ENCODE measurements around the gene FOXC1.

FOXC1 gene

GRCh38 chr6:1609648-1610496 is at the start of gene FOXC1:
Gene FOXC1, plus strand, starts transcription at chr6:1609915. Its CDS starts 531 bp downstream, at chr6:1610446.
- DNase-seq (ENCODE audit: low read depth in 3 of 3, low spot score in 1 of 3): no peak

DNA sequence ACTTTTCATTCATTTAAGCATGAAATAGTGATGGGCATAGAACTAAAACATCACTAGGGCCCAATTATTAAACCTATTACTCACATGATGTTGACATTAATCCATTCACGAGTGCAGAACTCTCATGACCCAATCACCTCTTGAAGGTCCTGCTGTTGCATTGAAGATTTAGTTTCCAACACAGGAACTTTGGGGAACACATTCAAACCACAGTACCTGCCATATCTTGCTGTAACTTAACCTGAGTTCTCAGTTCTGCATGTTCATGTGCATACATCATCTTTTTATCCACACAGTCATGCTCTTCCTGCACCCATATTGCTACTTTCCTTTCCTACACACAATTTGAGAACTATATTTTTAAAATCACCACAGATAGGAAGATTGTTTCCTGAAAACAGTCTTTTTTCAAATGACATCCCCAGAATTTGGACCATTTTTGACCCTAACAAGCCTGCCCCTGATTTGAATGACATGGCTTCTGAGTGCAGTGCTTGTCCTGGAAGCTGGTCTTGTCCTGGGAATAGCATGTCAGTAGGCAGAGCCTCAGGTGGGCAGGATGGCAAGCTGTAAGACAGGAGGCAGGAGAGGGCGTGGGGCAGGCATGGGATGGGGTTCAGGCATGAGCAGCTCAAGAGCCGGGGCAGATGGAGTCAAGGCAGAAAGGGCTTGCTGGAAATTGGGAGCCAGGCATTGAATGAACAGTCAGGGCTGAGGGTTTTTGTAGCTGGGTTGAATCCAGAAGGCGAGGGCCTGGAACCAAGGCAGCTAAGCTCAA is 49.2 kb upstream of the FOXC1 start:
- DNase-seq (ENCODE audit: low read depth in 3 of 3, low spot score in 1 of 3): no peak

DNA sequence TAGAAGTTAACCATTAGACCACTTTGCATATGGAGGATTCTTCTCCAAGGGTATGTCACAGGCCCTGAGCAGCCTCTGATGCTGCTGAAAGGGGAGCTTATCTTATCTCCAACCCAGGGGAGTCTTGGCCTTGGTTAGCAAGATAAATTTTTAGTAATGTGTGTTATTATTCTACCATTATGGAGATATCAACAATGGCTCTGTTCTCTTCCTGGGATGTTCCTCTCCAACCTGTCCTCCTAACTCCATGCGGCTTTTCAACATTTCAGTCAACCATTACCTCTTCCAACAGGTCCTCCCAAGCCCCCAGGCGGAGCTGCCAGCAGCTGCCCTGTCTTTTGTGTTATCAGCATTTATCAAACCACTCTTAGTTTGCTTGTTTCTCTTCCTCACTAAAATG is 48.4 kb upstream of the FOXC1 start:
- no peak for DNase-seq (ENCODE audit: low read depth in 3 of 3, low spot score in 1 of 3)

GRCh38 chr6:1562171-1562955 is 47.4 kb upstream of the FOXC1 start:
- no peak for DNase-seq (ENCODE audit: low read depth in 3 of 3, low spot score in 1 of 3)

GRCh38 chr6:1569377-1569776 is 40.3 kb upstream of the FOXC1 start:
- DNase-seq (ENCODE audit: low read depth in 3 of 3, low spot score in 1 of 3): no peak

DNA sequence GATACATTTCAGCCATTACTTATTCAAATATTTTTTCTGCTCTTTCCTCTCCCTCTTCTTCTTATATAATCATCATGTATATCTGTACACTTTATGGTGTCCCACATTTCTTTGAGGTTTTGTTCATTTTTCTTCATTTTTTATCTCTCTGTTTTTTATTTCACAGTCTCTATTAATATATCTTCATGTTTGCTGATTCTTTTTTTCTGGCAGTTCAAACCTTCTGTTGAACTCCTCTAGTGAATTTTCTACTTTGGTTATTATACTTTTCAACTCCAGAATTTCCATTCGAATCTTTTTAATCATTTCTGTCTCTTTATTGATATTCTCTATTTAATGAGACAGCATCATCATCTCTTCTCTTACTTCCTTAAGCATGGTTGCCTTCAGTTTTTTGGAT is 38.9 kb upstream of the FOXC1 start:
- no peak for DNase-seq (ENCODE audit: low read depth in 3 of 3, low spot score in 1 of 3)

DNA sequence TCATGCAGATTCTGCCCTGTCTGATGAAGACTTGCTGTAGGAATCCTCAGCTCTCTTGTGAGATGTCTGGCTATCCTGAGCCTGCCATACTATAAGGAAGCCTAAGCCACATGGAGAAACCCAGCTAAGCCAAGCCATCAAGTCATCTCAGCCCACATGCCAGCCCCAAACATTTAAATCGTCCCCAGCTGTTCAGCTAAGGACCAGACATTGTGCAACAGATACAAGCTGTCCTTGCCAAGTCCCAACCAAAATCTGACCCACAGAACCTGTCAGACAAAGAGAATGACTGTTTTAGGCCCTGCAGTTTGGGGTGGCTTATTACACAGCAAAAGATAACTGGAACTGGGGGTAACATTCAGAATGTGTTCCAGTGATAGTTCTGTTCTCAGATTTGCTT is 36.8 kb upstream of the FOXC1 start:
- DNase-seq (ENCODE audit: low read depth in 3 of 3, low spot score in 1 of 3): no peak

GRCh38 chr6:1574083-1574761 is 35.5 kb upstream of the FOXC1 start:
- DNase-seq (ENCODE audit: low read depth in 3 of 3, low spot score in 1 of 3): no peak

DNA sequence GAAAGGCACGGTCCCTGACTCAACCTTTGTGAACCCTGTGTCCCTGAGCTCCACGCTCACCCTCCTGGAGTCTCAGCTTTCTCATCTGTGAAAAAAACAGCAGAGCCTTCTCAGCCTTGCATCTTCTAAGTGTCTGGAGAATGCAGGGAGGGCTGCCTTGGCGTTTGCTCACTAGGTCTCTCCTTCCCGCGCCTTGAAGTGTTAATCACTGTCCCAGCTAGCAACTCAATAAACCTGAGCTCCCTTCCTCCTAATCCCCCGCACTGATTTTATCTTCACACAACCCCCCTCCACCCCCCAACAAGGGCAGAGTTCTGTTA is 34.9 kb upstream of the FOXC1 start:
- DNase-seq (ENCODE audit: low read depth in 3 of 3, low spot score in 1 of 3): no peak

- no peak for DNase-seq (ENCODE audit: low read depth in 3 of 3, low spot score in 1 of 3)
These were observed 34.3 kb upstream of the FOXC1 start for GRCh38 chr6:1575210-1576041.

DNA sequence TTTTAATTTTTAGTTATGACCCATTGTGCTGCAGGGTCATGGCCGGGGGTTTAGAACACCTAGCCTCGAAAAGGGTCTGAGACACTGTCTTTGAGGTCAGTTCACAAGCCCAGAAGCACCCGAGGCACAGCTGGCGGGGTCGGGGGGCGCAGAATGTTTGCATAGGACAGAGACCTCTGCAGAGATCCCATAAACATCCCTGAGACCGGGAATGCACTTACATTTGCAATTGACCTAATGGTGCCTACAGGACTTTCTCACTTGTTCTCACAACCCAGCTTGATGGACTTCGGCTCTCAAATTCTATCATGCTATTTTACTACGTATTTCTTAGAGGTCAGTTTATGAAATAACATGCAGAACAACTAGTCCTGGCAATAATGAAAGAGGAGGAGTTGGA is 33.5 kb upstream of the FOXC1 start:
- no peak for DNase-seq (ENCODE audit: low read depth in 3 of 3, low spot score in 1 of 3)

- no peak for DNase-seq (ENCODE audit: low read depth in 3 of 3, low spot score in 1 of 3)
These were observed 33.0 kb upstream of the FOXC1 start for GRCh38 chr6:1576711-1577110.

DNA sequence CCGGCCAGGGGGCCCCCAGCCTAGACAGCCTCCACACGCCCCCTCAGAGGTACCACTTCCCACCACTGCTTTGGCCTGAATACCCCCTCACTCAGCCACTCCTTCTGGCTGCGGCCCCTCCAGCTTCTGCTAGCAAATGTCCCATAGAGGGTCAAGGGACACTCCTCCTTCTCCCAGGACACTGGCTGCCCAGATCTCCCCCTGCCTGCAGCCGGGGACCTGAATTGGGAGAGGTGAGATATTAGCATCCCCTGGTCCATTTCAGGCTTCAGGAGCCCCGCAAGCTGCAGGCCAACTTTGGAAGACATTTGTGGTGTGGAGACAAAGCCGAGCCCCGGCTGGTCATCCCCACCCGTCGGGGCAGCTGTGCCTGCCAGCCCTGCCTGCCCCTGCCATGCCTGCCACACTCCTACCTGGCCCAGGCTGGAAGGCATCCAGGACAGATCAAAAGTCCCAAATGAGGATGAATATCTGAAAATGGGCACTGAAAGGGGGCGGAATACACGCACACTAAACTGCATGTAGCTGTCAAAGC is 32.5 kb upstream of the FOXC1 start:
- no peak for DNase-seq (ENCODE audit: low read depth in 3 of 3, low spot score in 1 of 3)

DNA sequence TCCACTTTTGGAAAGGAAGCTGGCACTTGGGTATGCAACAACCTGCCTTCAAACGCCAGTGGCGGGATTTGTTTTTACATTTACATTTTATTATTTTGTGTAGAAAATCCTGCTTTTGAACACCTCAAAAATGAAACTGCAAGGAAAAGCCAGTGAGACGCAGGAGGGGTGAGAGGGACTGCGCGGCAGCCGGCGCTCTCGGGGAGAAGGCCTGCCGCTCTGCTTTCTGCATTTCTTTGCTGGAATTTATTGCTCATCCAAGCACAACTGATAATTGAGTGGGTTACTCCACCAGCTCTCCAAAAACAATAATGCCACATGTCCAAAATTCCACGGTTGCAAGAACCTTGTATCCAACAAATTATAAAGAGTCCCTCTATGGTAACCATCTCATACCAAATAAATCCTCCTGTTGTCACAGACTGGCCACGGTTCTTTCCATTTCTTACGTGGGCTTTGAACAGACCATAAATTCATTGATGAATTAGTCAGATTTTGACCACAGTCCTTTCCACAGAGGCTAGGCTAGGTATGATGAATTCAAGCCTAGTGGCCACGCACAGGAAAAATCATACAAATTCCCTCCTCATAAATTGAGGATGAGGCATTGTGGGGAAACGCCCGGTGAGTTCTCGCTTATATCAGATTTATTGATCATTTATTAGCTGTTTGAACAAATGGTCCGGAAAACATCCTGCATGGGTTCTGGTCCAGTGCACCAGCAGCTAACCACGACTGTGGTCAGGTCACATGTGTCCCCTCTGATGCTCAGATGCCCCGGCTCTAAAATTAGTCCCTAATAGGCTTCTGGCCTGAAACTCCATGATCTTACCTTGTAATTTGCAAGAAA is 31.6 kb upstream of the FOXC1 start:
- no peak for DNase-seq (ENCODE audit: low read depth in 3 of 3, low spot score in 1 of 3)

DNA sequence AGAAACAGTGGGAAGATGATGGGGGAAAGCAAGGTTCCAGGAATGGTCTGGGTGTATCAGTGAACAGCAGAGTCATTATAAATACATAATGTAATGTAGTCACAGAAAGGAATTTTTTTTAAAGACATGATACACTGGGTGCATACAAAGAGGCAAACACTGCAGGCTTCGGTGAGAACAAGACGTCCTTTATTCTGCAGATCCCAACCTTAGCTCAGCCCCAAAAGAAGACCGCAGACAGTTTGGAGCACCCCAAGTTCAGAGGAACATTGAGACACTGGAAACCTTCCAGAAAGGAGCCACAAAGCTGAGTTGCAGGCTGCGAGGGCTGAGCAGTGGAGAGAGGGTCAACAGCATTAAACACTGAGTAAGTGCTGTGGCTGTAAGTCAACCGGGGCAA is 30.6 kb upstream of the FOXC1 start:
- DNase-seq (ENCODE audit: low read depth in 3 of 3, low spot score in 1 of 3): no peak

DNA sequence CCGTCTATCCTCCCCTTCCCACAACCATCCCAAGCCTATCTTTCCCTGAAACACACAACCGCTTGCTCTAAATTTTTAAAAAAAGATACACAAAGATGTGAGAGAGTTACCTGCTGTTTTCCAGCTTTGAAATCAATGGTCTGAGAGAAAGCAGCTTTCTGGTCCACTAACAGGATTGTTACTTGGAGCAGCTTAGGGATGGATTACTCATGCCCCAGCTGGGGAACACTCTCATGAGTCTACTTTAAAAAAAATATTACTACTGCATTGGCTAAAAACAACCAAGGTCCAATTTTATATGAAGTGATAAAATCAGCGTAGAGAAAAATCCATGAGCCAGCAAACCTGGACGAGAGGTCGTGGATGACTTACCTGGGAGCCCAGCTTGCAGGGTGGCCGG is 29.6 kb upstream of the FOXC1 start:
- no peak for DNase-seq (ENCODE audit: low read depth in 3 of 3, low spot score in 1 of 3)

- DNase-seq (ENCODE audit: low read depth in 3 of 3, low spot score in 1 of 3): no peak
These were observed 29.1 kb upstream of the FOXC1 start for GRCh38 chr6:1580585-1580984.

DNA sequence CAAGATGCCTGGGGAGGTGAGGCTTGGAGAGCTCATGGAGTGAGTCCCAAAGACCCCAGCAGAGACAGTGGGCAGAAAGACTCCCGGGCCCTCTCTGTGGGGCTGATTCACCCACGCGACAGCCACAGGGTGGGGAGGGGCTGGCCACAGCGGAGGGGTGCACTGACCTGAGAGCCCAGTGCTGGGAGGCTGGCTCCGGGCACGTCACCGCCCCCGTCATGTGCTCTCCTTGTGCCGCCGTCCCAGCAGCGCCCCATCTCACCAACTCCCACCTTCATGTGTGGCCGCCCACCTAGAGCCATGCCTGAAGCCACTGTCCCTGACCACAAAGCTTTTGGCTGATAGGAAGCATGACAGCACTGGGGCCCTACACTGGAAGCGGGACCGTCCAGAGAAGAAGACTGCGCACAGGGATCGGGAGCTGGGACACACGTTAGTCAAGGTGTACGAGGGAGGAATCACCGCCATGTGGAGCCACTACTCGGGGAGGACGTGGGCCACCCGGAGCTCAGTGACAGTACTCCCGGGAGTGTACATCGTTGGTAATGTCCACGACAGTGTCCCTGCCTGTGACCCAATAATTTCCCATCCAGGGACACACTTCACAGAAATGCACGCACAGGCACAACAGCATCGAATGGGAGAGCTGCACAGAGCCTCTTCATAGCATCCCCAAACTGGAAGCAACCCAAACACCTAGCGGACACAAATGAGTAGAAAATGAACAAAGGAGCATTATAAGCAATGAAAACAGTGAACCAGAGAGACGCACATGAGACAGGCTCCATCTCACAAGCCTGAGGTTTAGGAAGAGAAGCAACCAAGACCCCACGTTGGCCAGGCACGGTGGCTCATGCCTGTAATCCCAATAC is 28.4 kb upstream of the FOXC1 start:
- no peak for DNase-seq (ENCODE audit: low read depth in 3 of 3, low spot score in 1 of 3)

Measured in stimulated activated CD4-positive, alpha-beta T cell treated with anti-CD3 and anti-CD28 coated beads, TNF-alpha, amount 100 ng/mL, for 1 hour (primary cell).